Measurements from ENCODE around the gene FBL. TPM values are rescaled to one million over a fixed set of nuclear protein-coding genes. Genes with fewer than 3 reads are reported as not detected.
"Not testable (repeated sequence)": the region's sequence is repeated elsewhere in the genome, so short reads cannot be mapped to it uniquely, and the experiment has no call there.

Gene FBL
- 100 to 1,000 TPM; 779 to 780 TPM for total RNA-seq

DNA sequence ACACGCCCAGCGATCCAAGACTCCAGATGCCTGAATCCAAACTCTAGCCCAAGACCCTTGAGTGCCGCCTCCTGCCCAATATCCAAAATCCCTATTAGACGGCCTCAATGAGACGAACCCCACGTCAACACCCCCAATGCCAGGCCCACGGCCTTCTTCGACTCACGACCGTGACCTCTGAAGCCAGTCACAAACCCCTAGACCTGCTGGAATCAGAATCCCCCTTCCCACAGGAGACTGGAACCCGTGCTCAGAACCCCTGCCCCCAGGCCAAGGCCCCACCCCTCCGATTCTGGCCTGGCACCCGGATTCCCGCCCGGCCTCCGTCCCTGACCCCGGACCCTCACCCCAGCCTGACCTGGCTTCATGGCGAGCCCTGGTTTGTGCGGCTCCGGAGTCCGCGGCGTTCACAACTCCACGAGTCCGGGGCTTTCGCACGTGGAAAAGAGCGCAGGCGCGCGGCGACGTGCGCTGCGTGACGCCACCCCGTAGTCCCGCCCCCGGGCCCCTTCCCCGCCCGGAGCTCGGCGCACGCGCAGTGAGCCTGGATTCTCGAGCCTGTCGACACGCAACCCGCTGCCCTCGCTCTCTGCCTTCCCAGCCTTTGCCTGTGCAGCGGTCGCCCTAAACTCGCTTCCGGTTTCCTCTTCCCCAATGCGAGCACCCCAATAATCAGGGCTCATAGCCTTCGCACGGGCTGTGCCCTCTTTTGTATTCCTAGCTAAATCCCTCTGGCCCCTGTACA, at the start of gene FBL:
FBL (minus strand) TSS at position 447 of the 745 bp plus-strand sequence; CDS start at position 368, 79 bp downstream.
- ChIA-PET CTCF (interaction anchor here (0.8 to 4.2 kb wide), 4 partner anchors 12 to 124 kb away, joined by 3 to 18 read pairs (median 10); partner anchors contain the start of genes DYRK1B and PSMC4), POLR2A (interaction anchor here (0.5 to 3.2 kb wide), 9 partner anchors 9 to 1520 kb away, joined by 3 to 12 read pairs (median 3); partner anchors contain the start of genes DYRK1B, PSMC4, RPS16 and ZNF780A)

DNA sequence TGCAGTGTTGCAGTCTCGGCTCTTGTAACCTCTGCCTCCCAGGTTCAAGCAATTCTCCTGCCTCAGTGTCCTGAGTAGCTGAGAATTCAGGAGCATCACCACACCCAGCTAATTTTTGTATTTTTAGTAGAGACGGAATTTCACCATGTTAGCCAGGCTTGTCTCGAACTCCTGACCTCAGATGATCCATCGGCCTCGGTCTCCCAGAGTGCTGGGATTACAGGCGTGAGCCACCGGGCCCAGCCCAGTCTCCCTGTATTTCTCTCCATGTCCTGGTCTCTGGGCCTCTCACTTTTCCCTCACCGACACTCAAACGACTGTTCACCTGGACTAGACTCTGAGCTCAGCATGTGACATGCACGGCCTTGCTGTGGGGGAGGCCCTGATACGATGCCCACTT, 48.9 kb upstream of the FBL start:
- CTCF ChIA-PET, POLR2A ChIA-PET: not testable (repeated sequence)

- POLR2A ChIA-PET, CTCF ChIA-PET: not testable (repeated sequence)
Measured at GRCh38 chr19:39894236-39894606, 48.0 kb upstream of the FBL start.

DNA sequence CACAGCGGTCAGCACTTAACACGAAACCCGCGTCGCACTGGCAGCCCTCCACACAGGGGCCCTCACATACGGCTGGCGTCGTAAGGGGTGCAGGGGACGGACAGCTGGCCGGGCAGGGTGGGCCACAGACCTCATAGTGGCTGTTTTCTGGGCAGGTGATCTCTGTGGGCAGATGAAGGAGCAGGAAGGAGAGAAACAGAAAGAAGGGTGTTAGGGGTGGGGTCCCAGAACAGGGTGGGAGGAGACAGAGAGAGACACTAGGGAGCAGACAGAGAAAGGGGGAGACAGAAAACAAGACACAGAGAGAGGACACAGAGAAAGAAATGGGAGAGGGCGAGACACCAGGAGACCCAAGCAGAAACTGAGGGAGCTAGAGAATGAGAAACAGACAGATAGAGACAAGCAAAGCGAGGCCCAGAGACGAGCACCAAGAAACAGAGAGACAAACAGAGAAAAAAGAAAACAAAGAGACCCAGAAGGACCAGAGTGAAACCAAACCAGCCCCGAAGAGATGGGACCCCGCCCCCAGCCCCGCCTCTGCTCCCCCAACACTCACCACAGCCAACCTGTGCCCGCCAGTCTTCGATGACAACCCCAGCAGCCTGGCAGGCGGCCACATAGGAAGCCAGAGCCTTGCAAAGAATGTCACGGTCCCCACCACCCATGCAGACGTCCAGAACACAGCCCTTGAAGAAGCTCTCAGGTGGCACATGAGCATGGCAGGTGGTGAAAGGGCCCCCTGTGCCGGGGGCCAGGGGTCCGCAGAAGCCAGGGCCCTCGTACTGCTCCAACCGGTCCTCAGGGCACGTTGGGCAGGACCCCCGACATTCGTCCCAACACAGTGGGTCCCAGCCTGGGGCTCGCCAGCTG, 47.4 kb upstream of the FBL start:
- CTCF ChIA-PET, POLR2A ChIA-PET: not testable (repeated sequence)

GRCh38 chr19:39892506-39892902, 46.3 kb upstream of the FBL start:
- POLR2A ChIA-PET, CTCF ChIA-PET: not testable (repeated sequence)

GRCh38 chr19:39891660-39892505, 45.7 kb upstream of the FBL start:
- POLR2A ChIA-PET: not testable (repeated sequence)
- CTCF ChIA-PET: interaction anchor here (0.5 kb wide), 1 partner anchor 158 kb away, joined by 3 read pairs; no protein-coding TSS in a partner anchor

- ChIA-PET CTCF (no interaction called here), POLR2A (no interaction called here)
Measured at GRCh38 chr19:39890755-39891551, 44.8 kb upstream of the FBL start.

GRCh38 chr19:39889872-39890754, 43.9 kb upstream of the FBL start:
- CTCF ChIA-PET, POLR2A ChIA-PET: not testable (repeated sequence)

DNA sequence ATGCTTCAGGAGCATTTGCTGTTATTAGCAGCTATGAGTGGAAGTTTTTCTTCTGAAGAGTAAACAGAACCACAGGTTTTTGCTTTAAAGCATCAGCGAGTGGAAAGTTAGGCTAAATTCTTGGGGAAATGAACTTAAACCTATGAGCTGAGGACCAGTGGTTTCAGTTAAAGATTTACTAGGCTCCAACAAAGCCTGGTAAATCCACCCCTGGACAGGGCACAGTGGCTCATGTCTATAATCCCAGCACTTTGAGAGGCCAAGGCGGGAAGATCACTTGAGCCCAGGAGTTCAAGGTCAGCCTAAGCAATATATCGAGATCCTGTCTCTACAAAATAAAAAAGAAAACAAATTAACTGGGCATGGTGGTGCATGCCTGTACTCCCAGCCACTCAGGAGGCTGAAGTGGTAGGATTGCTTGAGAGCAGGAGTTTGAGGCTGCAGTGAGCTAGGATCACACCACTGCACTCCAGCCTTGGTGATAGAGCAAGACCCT, 41.3 kb upstream of the FBL start:
- CTCF ChIA-PET, POLR2A ChIA-PET: not testable (repeated sequence)

- POLR2A ChIA-PET, CTCF ChIA-PET: not testable (repeated sequence)
Measured at GRCh38 chr19:39885821-39886554, 39.8 kb upstream of the FBL start.

DNA sequence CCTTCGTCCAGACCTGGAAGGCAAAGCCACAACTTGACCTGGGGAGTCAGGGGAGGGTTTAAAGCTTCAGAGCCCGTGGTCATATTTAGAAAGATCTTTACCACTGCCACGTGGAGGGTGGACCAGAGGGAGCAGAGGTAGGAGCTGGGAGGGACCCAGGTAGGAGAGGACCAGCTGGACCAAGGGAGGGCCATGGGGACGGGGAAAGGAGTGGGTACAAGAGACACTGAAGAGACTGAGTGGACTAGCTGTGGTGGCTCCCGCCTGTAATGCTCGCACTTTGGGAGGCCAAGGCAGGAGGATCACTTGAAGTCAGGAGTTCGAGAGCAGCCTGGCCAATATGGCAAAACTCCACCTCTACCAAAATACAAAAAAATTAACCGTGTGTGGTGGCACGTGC, 38.5 kb upstream of the FBL start:
- POLR2A ChIA-PET, CTCF ChIA-PET: not testable (repeated sequence)

- POLR2A ChIA-PET, CTCF ChIA-PET: not testable (repeated sequence)
Measured at GRCh38 chr19:39882645-39883044, 36.5 kb upstream of the FBL start.

GRCh38 chr19:39881495-39882110, 35.4 kb upstream of the FBL start:
- POLR2A ChIA-PET, CTCF ChIA-PET: not testable (repeated sequence)

DNA sequence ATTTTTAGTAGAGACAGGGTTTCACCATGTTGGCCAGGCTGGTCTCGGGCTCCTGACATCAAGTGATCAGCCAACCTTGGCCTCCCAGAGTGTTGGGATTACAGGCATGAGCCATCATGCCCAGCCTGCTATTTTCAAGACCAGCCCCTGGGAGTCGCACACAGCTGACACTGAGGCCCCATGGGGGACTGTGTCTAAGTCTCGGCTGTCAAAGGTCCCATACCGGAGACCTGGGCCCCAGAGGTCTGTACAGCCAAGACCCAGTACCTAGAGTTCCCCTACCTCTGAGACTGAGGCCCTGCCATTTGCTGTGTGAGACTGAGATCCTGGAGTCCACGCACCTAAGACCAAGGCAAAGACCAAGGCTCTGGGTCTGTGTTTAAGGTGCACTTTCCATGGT, 34.1 kb upstream of the FBL start:
- CTCF ChIA-PET, POLR2A ChIA-PET: not testable (repeated sequence)

GRCh38 chr19:39879796-39880195, 33.6 kb upstream of the FBL start:
- POLR2A ChIA-PET, CTCF ChIA-PET: not testable (repeated sequence)

GRCh38 chr19:39878866-39879265, 32.7 kb upstream of the FBL start:
- CTCF ChIA-PET: not testable (repeated sequence)

DNA sequence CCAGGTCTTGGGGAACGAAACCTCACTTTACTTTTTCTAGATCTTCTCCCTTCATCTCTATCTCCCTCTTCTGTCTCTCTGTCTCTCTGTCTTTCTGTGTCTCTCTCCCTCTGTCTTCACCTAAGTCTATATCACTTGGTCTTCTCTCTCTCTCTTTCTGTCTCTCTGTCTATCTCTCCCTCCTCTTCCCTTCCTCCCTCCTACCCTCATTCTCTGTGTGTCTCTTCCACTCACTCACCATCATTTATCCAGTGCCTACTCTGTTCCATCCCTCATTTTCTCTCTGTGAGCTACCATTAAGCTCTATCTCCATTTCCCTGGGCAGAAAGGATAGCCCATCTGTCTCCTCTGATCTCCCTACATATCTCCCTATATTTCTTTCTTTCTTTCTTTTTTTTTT, 32.2 kb upstream of the FBL start:
- ChIA-PET CTCF (no interaction called here), POLR2A (interaction anchor here (1.1 kb wide), 1 partner anchor 29 kb away, joined by 10 read pairs; no protein-coding TSS in a partner anchor)

More at GRCh38 chr19:39878866-39879265, 32.7 kb upstream of the FBL start:
- POLR2A ChIA-PET: interaction anchor here (1.1 kb wide), 1 partner anchor 28 kb away, joined by 10 read pairs; no protein-coding TSS in a partner anchor
